ENCODE data around the gene INPP4B. TPM values are rescaled to one million over a fixed set of nuclear protein-coding genes. Genes with fewer than 3 reads are reported as not detected.

INPP4B gene
- polyA plus RNA-seq, 1 experiment: 5.1 TPM

- no peaks in the 10 kb centered on the region for H3K27me3 ChIP-seq (ENCODE audit: control insufficient read depth, insufficient read depth, low read length)
- POLR2A ChIA-PET: no interaction called here
- no peak for TF ChIP-seq CTCF (IDR thresholded peaks at IDR 0.05; ENCODE audit: low read depth, low read length)
- no peak overlapping the region for H3K4me3 ChIP-seq (ENCODE audit: low read depth, low read length)
- CTCF ChIA-PET: no interaction called here
- DNase-seq (ENCODE audit: low read depth, low spot score): no peak
- no peaks in the 10 kb centered on the region for H3K9me3 ChIP-seq (ENCODE audit: control insufficient read depth, insufficient read depth, low read length)
- no peak overlapping the region for H3K27ac ChIP-seq (ENCODE audit: low read depth, low read length)
These were observed 801.8 kb downstream of the INPP4B start for GRCh38 chr4:142044271-142044670.

GRCh38 chr4:142043509-142043908, 802.6 kb downstream of the INPP4B start:
- no peaks in the 10 kb centered on the region for H3K27me3 ChIP-seq (ENCODE audit: control insufficient read depth, insufficient read depth, low read length)
- ChIA-PET POLR2A (no interaction called here), CTCF (no interaction called here)
- no peak overlapping the region for H3K27ac ChIP-seq (ENCODE audit: low read depth, low read length)
- H3K4me3 ChIP-seq (ENCODE audit: low read depth, low read length): no peak overlapping the region
- DNase-seq (ENCODE audit: low read depth, low spot score): peak; percentile 16
- TF ChIP-seq CTCF (IDR thresholded peaks at IDR 0.05; ENCODE audit: low read depth, low read length): no peak
- H3K9me3 ChIP-seq (ENCODE audit: control insufficient read depth, insufficient read depth, low read length): no peaks in the 10 kb centered on the region

- ChIA-PET POLR2A (no interaction called here), CTCF (no interaction called here)
- H3K27me3 ChIP-seq (ENCODE audit: control insufficient read depth, insufficient read depth, low read length): no peaks in the 10 kb centered on the region
- H3K27ac ChIP-seq (ENCODE audit: low read depth, low read length): no peak overlapping the region
- no peak for TF ChIP-seq CTCF (IDR thresholded peaks at IDR 0.05; ENCODE audit: low read depth, low read length)
- H3K4me3 ChIP-seq (ENCODE audit: low read depth, low read length): no peak overlapping the region
- no peaks in the 10 kb centered on the region for H3K9me3 ChIP-seq (ENCODE audit: control insufficient read depth, insufficient read depth, low read length)
- DNase-seq (ENCODE audit: low read depth, low spot score): no peak
These were observed 804.3 kb downstream of the INPP4B start for GRCh38 chr4:142041788-142042187.

- Histone ChIP-seq H3K4me3 (ENCODE audit: low read depth, low read length) (no peak overlapping the region), H3K9me3 (ENCODE audit: control insufficient read depth, insufficient read depth, low read length) (no peaks in the 10 kb centered on the region), H3K27me3 (ENCODE audit: control insufficient read depth, insufficient read depth, low read length) (no peaks in the 10 kb centered on the region), H3K27ac (ENCODE audit: low read depth, low read length) (no peak overlapping the region)
- no peak for DNase-seq (ENCODE audit: low read depth, low spot score)
- CTCF ChIA-PET: no interaction called here
- POLR2A ChIA-PET: no interaction called here
- no peak for TF ChIP-seq CTCF (IDR thresholded peaks at IDR 0.05; ENCODE audit: low read depth, low read length)
These were observed 806.1 kb downstream of the INPP4B start for GRCh38 chr4:142040043-142040442.

GRCh38 chr4:142036795-142037583, 809.1 kb downstream of the INPP4B start:
- CTCF ChIA-PET: no interaction called here

More at GRCh38 chr4:142036795-142037583, 809.1 kb downstream of the INPP4B start:
- H3K9me3 ChIP-seq (ENCODE audit: control insufficient read depth, insufficient read depth, low read length): no peaks in the 10 kb centered on the region
- no peak for DNase-seq (ENCODE audit: low read depth, low spot score)
- no peak overlapping the region for H3K27ac ChIP-seq (ENCODE audit: low read depth, low read length)
- no peak overlapping the region for H3K4me3 ChIP-seq (ENCODE audit: low read depth, low read length)
- no peak for TF ChIP-seq CTCF (IDR thresholded peaks at IDR 0.05; ENCODE audit: low read depth, low read length)
- no peaks in the 10 kb centered on the region for H3K27me3 ChIP-seq (ENCODE audit: control insufficient read depth, insufficient read depth, low read length)
- POLR2A ChIA-PET: no interaction called here

Data from AG04450 (cell line).